BLaER1 treated with 17β-estradiol and CSF1 and Interleukin-3, amounts not matched to agents 10 nM and 100 nM (cell line): ENCODE results near the gene RBPJ.

ENCODE experiments used
- H3K27ac ChIP-seq, 11 experiments: shearing (Covaris generic); formaldehyde crosslinking; 2 replicates each; pipeline ENCODE4 v1.8.1; 2022
- H3K27me3 ChIP-seq, 11 experiments: shearing (Covaris generic); formaldehyde crosslinking; 2 replicates each; pipeline ENCODE4 v1.8.1; 2022
- H3K36me3 ChIP-seq, 11 experiments: shearing (Covaris generic); formaldehyde crosslinking; 2 replicates each; pipeline ENCODE4 v1.8.1; 2022
- H3K4me1 ChIP-seq, 10 experiments: shearing (Covaris generic); formaldehyde crosslinking; 2 replicates each; pipeline ENCODE4 v1.8.1; 2022
- H3K4me2 ChIP-seq, 11 experiments: shearing (Covaris generic); formaldehyde crosslinking; 2 replicates each; pipeline ENCODE4 v1.8.1; 2022
- H3K4me3 ChIP-seq, 10 experiments: shearing (Covaris generic); formaldehyde crosslinking; 2 replicates each; pipeline ENCODE4 v1.8.1; 2022
- H3K9ac ChIP-seq, 11 experiments: shearing (Covaris generic); formaldehyde crosslinking; 2 replicates each; pipeline ENCODE4 v1.8.1; 2022
- H3K9me3 ChIP-seq, 11 experiments: shearing (Covaris generic); formaldehyde crosslinking; replicated peaks in 1 of 11; 2 replicates each; pipeline ENCODE4 v1.8.1; 2022
- H4K20me1 ChIP-seq, 11 experiments: shearing (Covaris generic); formaldehyde crosslinking; 2 replicates each; pipeline ENCODE4 v1.8.1; 2022
- Cebpa-rat ChIP-seq, 11 experiments: shearing (Covaris generic); IDR thresholded peaks; 2 replicates each; pipeline ENCODE4 v1.8.1; 2022

RBPJ gene

DNA sequence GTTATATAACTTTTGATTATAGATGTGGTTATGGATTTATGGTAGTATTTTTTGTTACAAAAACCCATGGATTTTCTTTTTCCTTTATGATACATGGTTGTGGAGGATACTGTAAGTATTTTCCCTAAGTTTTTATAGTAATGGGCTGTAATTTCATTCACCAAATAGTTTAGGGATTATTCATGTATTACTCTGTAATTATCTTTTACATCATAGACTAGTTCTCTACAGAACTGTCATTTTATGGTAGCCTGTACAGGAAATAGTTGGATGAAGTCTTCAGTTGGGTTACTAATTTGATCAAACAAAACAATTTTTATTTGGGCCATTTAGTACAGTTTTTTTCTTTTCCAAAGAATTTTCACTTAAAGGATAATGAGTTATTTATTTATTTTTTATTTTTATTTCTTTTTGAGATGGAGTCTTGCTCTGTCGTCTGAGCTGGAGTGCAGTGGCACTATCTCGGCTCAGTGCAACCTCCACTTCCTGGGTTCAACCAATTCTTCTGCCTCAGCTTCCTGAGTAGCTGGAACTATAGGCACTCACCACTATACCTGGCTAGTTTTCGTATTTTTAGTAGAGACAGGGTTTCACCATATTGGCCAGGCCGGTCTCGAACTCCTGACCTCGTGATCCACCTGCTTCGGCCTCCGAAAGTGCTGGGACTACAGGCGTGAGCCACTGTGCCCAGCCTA is 42.1 kb downstream of the RBPJ start:
- no peak overlapping the region for H3K9ac ChIP-seq
- H3K9me3 ChIP-seq, result peaks cover 0 to 5% (median 0%) of the 10 kb centered on the region in 11 experiments; a peak in 2 of 22 replicates
- TF ChIP-seq Cebpa-rat (IDR thresholded peaks at IDR 0.05), result no peak
- H3K27ac ChIP-seq, result no peak overlapping the region
- H3K4me2 ChIP-seq, result no peak overlapping the region
- H3K4me3 ChIP-seq, result no peak overlapping the region
- H3K4me1 ChIP-seq, result peaks cover 0 to 48% (median 0%) of the 10 kb centered on the region in 10 experiments; a peak in 5 of 20 replicates
- H3K27me3 ChIP-seq, result no peaks in the 10 kb centered on the region
- H3K36me3 ChIP-seq, result peaks cover 22 to 85% (median 33%) of the 10 kb centered on the region in 11 experiments
- peaks cover 89 to 100% (median 100%) of the 10 kb centered on the region in 11 experiments for H4K20me1 ChIP-seq

DNA sequence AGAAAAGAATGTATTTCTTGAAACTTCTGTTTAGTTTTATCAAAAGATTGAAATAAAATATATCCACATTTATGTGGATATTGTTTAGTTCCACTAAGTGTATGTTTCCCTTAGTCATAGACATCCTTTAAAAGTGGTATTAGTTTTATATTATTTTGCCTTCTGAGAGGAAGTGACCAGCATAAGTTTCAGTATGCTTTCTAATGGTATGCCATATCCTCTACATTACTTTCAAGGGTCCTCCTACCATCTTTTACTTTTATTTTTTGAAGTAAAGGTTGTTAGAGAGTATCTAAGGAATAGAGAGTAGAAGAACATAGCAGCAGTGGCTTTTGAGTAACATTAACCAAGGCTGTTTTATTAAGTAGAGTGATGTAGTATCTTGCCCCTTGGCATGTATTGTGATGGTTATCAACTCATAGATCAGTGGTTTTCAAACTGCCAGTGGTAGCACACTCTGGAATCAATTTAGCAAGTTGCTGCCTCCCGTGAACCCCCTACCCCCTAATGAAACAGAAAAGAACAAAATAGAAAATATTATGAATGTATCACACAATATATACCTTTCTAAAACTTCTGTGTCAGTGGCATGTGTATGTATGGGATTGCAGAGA is 44.8 kb downstream of the RBPJ start:
- Histone ChIP-seq H3K4me2 (no peak overlapping the region), H3K36me3 (peaks cover 27 to 87% (median 42%) of the 10 kb centered on the region in 11 experiments), H3K4me3 (no peak overlapping the region), H3K27ac (no peak overlapping the region), H3K27me3 (no peaks in the 10 kb centered on the region), H4K20me1 (peaks cover 93 to 100% (median 100%) of the 10 kb centered on the region in 11 experiments), H3K9me3 (no peaks in the 10 kb centered on the region), H3K9ac (no peak overlapping the region), H3K4me1 (peaks cover 0 to 59% (median 3%) of the 10 kb centered on the region in 10 experiments; a peak in 9 of 20 replicates)
- TF ChIP-seq Cebpa-rat (IDR thresholded peaks at IDR 0.05), result no peak

DNA sequence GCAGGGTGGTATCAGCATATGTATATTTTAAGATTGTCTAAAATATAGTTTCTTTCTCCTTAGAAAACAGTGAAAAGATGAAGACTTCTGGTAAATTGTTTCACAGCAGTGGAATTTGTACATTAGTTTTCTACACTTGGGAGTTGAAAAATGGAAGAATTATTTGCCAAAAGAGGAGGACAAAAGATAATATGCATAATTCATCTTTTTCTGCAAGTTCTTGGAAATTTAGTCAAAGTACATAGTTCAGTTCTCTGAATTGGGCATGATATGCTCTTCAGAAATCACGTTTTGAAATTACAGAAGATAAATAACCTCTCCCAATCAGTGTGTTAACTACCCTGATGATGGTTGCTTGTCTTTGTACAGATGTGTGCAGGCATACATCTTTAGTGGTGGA is 47.0 kb downstream of the RBPJ start:
- H3K27me3 ChIP-seq, result no peaks in the 10 kb centered on the region
- H3K4me2 ChIP-seq, result peak overlapping the region in 1 of 11 experiments; percentile 37; a peak in 2 of 22 replicates
- no peak for TF ChIP-seq Cebpa-rat (IDR thresholded peaks at IDR 0.05)
- no peaks in the 10 kb centered on the region for H3K9me3 ChIP-seq
- H3K4me3 ChIP-seq, result no peak overlapping the region
- H3K4me1 ChIP-seq, result peaks cover 11 to 67% (median 20%) of the 10 kb centered on the region in 10 experiments
- no peak overlapping the region for H3K9ac ChIP-seq
- H4K20me1 ChIP-seq, result peaks cover 92 to 100% (median 100%) of the 10 kb centered on the region in 11 experiments
- peaks cover 27 to 92% (median 36%) of the 10 kb centered on the region in 11 experiments for H3K36me3 ChIP-seq
- H3K27ac ChIP-seq, result no peak overlapping the region

DNA sequence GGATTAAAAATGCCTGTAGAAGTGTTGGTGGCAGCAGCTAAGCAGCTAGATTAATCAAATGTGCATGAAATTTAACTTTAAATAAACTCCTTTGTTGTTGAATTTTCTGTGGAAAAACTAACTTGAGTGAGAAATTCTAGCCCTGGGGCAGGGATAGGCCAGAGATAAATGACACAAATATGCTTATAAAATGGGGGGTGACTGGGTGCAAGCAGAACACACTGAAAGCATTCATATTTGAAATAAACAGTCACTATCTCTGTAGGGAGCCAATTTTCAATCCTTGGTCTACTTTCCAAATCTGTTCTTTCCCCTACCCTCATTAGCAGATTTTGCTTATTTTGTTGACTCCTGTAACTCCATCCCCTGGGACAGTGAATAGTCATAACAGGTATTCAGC is 47.9 kb downstream of the RBPJ start:
- Histone ChIP-seq H3K27ac (no peak overlapping the region), H3K4me2 (peak overlapping the region in 2 of 11 experiments; percentile 22 to 37; a peak in 2 of 22 replicates), H3K9ac (no peak overlapping the region), H3K27me3 (no peaks in the 10 kb centered on the region), H3K4me1 (peaks cover 16 to 73% (median 24%) of the 10 kb centered on the region in 10 experiments), H3K4me3 (no peak overlapping the region), H3K36me3 (peaks cover 27 to 89% (median 34%) of the 10 kb centered on the region in 11 experiments), H4K20me1 (peaks cover 93 to 100% (median 100%) of the 10 kb centered on the region in 11 experiments), H3K9me3 (no peaks in the 10 kb centered on the region)
- no peak for TF ChIP-seq Cebpa-rat (IDR thresholded peaks at IDR 0.05)

DNA sequence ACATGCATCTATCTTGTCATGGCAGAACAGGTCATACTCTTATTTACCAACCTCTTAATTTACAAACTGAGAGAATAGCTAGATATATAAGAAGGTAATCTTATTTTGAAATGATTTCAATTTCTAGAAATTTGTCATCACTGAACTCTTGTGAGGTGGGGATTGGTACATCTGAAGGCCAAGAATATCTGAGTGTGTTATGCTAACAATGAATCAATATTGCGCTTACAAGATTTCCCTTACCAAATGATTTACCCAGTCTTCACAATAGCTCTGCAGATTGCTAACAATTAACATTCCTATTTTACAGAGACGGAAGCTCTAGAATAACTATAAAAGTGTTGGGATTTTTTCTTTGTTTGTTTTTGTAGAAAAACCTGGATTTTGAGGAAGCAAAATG is 48.3 kb downstream of the RBPJ start:
- Histone ChIP-seq H3K27ac (no peak overlapping the region), H4K20me1 (peaks cover 97 to 100% (median 100%) of the 10 kb centered on the region in 11 experiments), H3K4me1 (peaks cover 16 to 75% (median 24%) of the 10 kb centered on the region in 10 experiments), H3K36me3 (peaks cover 29 to 93% (median 39%) of the 10 kb centered on the region in 11 experiments), H3K4me2 (peak overlapping the region in 2 of 11 experiments; percentile 22 to 37; a peak in 3 of 22 replicates), H3K27me3 (no peaks in the 10 kb centered on the region), H3K9me3 (no peaks in the 10 kb centered on the region), H3K4me3 (no peak overlapping the region), H3K9ac (no peak overlapping the region)
- TF ChIP-seq Cebpa-rat (IDR thresholded peaks at IDR 0.05), result no peak

DNA sequence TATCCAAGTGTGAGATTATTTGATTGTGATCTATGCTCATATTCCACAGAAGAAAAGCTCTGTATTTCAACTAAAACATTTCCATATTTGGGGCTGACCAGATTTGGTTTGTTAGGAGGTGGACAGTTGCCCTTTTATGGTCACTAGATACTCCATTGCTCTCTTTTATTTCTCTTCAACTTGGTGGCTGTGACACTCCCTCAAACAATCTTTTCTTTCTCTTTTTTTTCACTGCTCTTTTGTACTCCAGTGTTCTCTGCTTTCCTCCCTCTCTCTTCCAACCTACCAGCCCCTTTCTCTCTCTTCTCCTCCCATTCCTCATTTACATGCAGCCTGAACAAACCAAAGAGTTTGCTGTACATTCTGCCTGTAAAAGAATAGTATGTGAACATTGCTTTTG is 48.8 kb downstream of the RBPJ start:
- peaks cover 16 to 78% (median 24%) of the 10 kb centered on the region in 10 experiments for H3K4me1 ChIP-seq
- peak overlapping the region in 1 of 11 experiments; percentile 32; a peak in 3 of 22 replicates for H3K4me2 ChIP-seq
- peaks cover 29 to 93% (median 42%) of the 10 kb centered on the region in 11 experiments for H3K36me3 ChIP-seq
- no peak for TF ChIP-seq Cebpa-rat (IDR thresholded peaks at IDR 0.05)
- H3K9me3 ChIP-seq, result no peaks in the 10 kb centered on the region
- H3K27me3 ChIP-seq, result no peaks in the 10 kb centered on the region
- no peak overlapping the region for H3K9ac ChIP-seq
- peaks cover 97 to 100% (median 100%) of the 10 kb centered on the region in 11 experiments for H4K20me1 ChIP-seq
- no peak overlapping the region for H3K4me3 ChIP-seq
- no peak overlapping the region for H3K27ac ChIP-seq

DNA sequence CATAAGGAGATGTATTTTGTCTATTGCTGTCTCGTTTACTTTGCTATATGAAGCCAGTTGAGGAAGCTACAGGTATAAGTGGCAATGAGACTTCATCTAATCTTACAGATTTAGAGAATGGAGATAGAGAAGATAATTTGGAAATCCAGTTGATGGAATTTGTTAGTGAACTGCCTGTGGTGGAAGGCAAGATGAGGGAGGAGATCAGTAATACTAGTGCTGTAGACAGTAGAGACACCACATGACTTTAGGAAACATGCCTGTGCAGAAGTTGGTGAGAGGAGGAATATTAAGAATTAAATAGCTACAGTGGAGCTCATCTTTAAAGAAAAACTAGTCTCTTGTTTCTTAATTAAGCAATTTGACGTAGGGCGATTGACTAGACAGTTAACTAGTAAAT is 51.3 kb downstream of the RBPJ start:
- Histone ChIP-seq H3K36me3 (peaks cover 14 to 88% (median 34%) of the 10 kb centered on the region in 11 experiments; a peak in 21 of 22 replicates), H3K27me3 (no peaks in the 10 kb centered on the region), H3K9ac (no peak overlapping the region), H4K20me1 (peaks cover 97 to 100% (median 100%) of the 10 kb centered on the region in 11 experiments), H3K9me3 (no peaks in the 10 kb centered on the region), H3K4me3 (no peak overlapping the region), H3K4me2 (peak overlapping the region; percentile 45 to 72 (median 60)), H3K4me1 (peaks cover 16 to 92% (median 25%) of the 10 kb centered on the region in 10 experiments), H3K27ac (no peak overlapping the region)
- TF ChIP-seq Cebpa-rat (IDR thresholded peaks at IDR 0.05), result no peak

DNA sequence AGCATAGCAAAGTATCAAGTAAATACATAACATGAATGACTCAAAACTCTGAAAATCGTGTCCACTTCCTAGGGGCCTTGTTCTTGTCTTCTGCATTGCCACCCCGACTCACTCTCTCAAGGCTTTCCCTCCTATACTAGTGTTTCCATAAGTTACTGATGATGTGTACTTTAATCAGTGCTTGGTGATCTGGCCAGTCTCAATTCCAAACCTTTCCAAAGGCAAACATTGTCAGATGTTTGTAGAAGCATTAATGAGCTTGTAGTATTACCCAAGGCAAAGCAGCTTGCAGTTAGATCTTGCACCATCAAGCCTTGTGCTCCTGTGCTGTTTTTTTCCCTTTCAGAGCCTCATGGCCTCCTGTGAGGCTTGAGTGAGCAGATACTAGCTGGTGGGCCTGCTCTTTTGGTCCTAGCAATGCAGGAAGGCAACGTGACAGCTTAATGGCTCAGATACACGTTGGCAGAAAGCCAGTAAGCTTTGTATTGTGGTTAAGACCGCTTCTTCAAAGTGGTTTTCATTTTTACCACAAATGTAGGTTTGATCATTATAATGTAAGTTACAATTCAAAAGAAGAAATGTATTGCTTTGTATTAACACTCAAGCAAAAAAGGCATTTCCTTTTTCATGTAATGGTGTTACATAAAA is 51.8 kb downstream of the RBPJ start:
- peaks cover 10 to 82% (median 30%) of the 10 kb centered on the region in 11 experiments; a peak in 17 of 22 replicates for H3K36me3 ChIP-seq
- no peak overlapping the region; a peak in 1 of 22 replicates for H3K9ac ChIP-seq
- H4K20me1 ChIP-seq, result peaks cover 97 to 100% (median 100%) of the 10 kb centered on the region in 11 experiments
- no peak overlapping the region for H3K4me3 ChIP-seq
- H3K27ac ChIP-seq, result no peak overlapping the region
- TF ChIP-seq Cebpa-rat (IDR thresholded peaks at IDR 0.05), result no peak
- H3K4me1 ChIP-seq, result peaks cover 17 to 95% (median 31%) of the 10 kb centered on the region in 10 experiments
- H3K4me2 ChIP-seq, result peak overlapping the region; percentile 45 to 72 (median 60)
- H3K27me3 ChIP-seq, result no peaks in the 10 kb centered on the region
- no peaks in the 10 kb centered on the region for H3K9me3 ChIP-seq

DNA sequence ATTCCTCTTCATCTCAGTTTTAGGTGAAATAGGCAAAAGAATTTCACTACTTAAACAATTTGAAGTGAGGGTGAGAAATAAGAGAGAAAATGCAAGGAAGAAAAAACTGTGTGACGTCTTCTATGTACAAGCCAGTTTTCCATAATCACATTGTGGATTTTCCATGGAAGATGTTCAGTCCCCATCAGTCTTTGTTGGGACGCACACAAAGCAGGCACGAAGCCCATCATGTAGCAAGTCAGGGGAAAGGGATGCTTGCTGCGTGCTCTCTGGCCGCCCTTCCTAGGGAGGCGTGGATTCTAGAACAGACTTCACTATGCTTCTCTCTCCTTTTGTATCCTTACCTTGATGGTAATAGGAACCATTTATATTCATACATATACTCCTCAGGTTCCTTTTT is 54.7 kb downstream of the RBPJ start:
- Histone ChIP-seq H3K9me3 (no peaks in the 10 kb centered on the region), H3K27me3 (no peaks in the 10 kb centered on the region), H3K36me3 (peaks cover 8 to 68% (median 27%) of the 10 kb centered on the region in 11 experiments; a peak in 21 of 22 replicates), H3K9ac (no peak overlapping the region), H3K27ac (no peak overlapping the region), H3K4me1 (peaks cover 33 to 95% (median 44%) of the 10 kb centered on the region in 10 experiments), H3K4me3 (no peak overlapping the region), H3K4me2 (peak overlapping the region in 3 of 11 experiments; percentile 46 to 75 (median 54); a peak in 5 of 22 replicates), H4K20me1 (peaks cover 97 to 100% (median 100%) of the 10 kb centered on the region in 11 experiments)
- TF ChIP-seq Cebpa-rat (IDR thresholded peaks at IDR 0.05), result no peak
